ENCODE data around the gene TFIP11. TPM values are rescaled to one million over a fixed set of nuclear protein-coding genes. Genes with fewer than 3 reads are reported as not detected.

TFIP11 gene
- polyA plus RNA-seq, 2 of the 4 experiments (the other 2 are of a cell fraction): 21.1 to 28.8 TPM

- no peak for TF ChIP-seq CEBPB (IDR thresholded peaks at IDR 0.05)
- TF ChIP-seq CHD2 (IDR thresholded peaks at IDR 0.05; ENCODE audit: low read length, partially characterized antibody): no peak
- TF ChIP-seq HDAC2 (IDR thresholded peaks at IDR 0.05): no peak
- TF ChIP-seq MYC (IDR thresholded peaks at IDR 0.05; ENCODE audit: borderline replicate concordance, low read length): no peak
- TF ChIP-seq POLR2AphosphoS2 (conservative IDR thresholded peaks at IDR 0.05; ENCODE audit: low read length): no peak
- no peak for TF ChIP-seq ZFP36 (IDR thresholded peaks at IDR 0.05; ENCODE audit: borderline replicate concordance, partially characterized antibody)
- no peak for TF ChIP-seq FOSL2 (IDR thresholded peaks at IDR 0.05)
- TF ChIP-seq FOSL2 (CRISPR knock-in tag; IDR thresholded peaks at IDR 0.05): no peak
- ChIA-PET CTCF (interaction anchor here (0.5 to 1.3 kb wide), 3 partner anchors 25 to 98 kb away, joined by 3 read pairs; no protein-coding TSS in a partner anchor), POLR2A (no interaction called here)
- DNase-seq (ENCODE audit: low read depth in 1 of 2, low spot score in 1 of 2): no peak
- Histone ChIP-seq H3K27ac (no peak overlapping the region), H3K4me1 (peaks cover 7% of the 10 kb centered on the region), H3K4me3 (no peak overlapping the region), H3K4me2 (no peak overlapping the region), H3K9me3 (no peaks in the 10 kb centered on the region)
- 94% methylated on average over 5 of the region's 5 CpGs for WGBS (ENCODE audit: missing lambda C conversion rate)
- no peak for ATAC-seq
- no peak for FAIRE-seq
Measured at GRCh38 chr22:26466196-26466595, 46.1 kb downstream of the TFIP11 start.

- ChIA-PET POLR2A (no interaction called here), CTCF (interaction anchor here (0.6 to 6.3 kb wide), 3 partner anchors 11 to 1225 kb away, joined by 3 to 85 read pairs (median 3); no protein-coding TSS in a partner anchor)
- H3K4me2 ChIP-seq: no peak overlapping the region
- no peak for DNase-seq (ENCODE audit: low read depth in 1 of 2, low spot score in 1 of 2)
- TF ChIP-seq HMGXB4 (CRISPR knock-in tag; IDR thresholded peaks at IDR 0.05; ENCODE audit: borderline replicate concordance) (no peak), HOXA7 (CRISPR knock-in tag; IDR thresholded peaks at IDR 0.05) (no peak), EHMT2 (IDR thresholded peaks at IDR 0.05; ENCODE audit: low read depth) (no peak), JUN (IDR thresholded peaks at IDR 0.05) (no peak), HEYL (CRISPR knock-in tag; IDR thresholded peaks at IDR 0.05) (no peak), MAX (IDR thresholded peaks at IDR 0.05) (no peak), NPAS2 (CRISPR knock-in tag; IDR thresholded peaks at IDR 0.05; ENCODE audit: borderline replicate concordance) (no peak), SMC3 (IDR thresholded peaks at IDR 0.05) (no peak), USF2 (IDR thresholded peaks at IDR 0.05) (no peak), RAD21 (conservative IDR thresholded peaks at IDR 0.05 in 1 of 2, IDR thresholded peaks at IDR 0.05 in 1 of 2) (no peak), NFE2L2 (conservative IDR thresholded peaks at IDR 0.05; ENCODE audit: low read length) (no peak), TFCP2L1 (CRISPR knock-in tag; IDR thresholded peaks at IDR 0.05) (no peak), ZC3H11A (IDR thresholded peaks at IDR 0.05) (no peak), HOXB13 (CRISPR knock-in tag; IDR thresholded peaks at IDR 0.05; ENCODE audit: low read depth) (no peak), MAFK (IDR thresholded peaks at IDR 0.05; ENCODE audit: partially characterized antibody) (no peak), KDM5A (IDR thresholded peaks at IDR 0.05) (no peak), ZNF302 (CRISPR knock-in tag; IDR thresholded peaks at IDR 0.05) (no peak), CBX8 (IDR thresholded peaks at IDR 0.05) (no peak), ATOH8 (CRISPR knock-in tag; IDR thresholded peaks at IDR 0.05; ENCODE audit: low read depth) (no peak)
- no peak for ATAC-seq
- H3K4me3 ChIP-seq: no peak overlapping the region
- no peaks in the 10 kb centered on the region for H3K9me3 ChIP-seq
- WGBS (ENCODE audit: missing lambda C conversion rate): 76% methylated on average over 4 of the region's 7 CpGs
- H3K4me1 ChIP-seq: no peaks in the 10 kb centered on the region
- no peak for FAIRE-seq
- H3K27ac ChIP-seq: no peak overlapping the region
Measured at GRCh38 chr22:26464312-26464711, 48.0 kb downstream of the TFIP11 start.

Measured in A549 (cell line).